ENCODE measurements around the gene RUVBL1.

Gene RUVBL1

DNA sequence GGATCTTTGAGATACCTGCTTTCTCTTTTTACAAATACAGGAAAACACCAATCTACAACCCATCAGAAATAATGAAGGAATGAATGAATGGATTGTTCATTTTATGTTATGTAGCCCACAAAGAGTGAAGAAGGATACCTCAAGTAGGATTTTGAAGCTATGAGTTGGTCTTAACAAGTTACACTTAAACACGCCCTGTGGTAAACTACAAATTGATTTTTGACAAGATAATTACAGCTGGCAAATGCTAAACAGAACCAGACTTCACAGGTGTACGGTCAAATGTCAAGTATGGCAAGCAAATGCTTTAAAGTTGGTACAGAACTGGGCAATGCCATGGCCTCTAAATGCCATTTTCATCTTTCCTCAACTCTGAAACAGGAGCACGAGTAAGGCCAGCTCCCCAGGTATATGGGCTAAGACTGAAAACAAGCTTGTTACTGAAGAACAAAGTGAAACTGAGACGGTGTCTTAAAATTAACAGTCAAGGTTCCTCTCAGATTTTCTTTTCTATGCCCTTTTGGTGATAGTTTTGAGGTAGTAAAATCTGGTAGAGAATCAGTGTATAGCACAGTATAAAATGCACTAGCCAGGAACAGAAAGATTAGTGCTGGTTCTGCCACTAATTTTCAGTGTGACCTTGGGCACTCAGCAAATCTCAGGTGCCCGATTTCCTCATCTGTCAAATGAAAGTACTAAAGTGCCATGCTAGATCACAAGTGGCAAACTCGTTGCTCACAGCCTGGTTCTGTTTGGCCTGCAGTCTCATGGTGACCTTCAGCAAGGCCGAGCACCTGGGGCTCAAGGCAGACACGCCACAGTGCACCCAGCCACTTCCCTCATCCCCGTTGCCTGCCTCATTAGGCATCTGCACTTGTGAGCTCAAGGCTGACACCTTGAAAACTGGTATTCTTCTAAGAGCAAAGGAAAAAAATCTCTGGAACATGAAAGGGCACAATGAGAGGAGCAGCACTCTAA lies 9.5 kb downstream of the RUVBL1 start:
- Histone ChIP-seq H3K4me3 (no peak overlapping the region), H3K27ac (no peak overlapping the region)
- DNase-seq (ENCODE audit: low spot score), result no peak
- TF ChIP-seq, protein P1, sequence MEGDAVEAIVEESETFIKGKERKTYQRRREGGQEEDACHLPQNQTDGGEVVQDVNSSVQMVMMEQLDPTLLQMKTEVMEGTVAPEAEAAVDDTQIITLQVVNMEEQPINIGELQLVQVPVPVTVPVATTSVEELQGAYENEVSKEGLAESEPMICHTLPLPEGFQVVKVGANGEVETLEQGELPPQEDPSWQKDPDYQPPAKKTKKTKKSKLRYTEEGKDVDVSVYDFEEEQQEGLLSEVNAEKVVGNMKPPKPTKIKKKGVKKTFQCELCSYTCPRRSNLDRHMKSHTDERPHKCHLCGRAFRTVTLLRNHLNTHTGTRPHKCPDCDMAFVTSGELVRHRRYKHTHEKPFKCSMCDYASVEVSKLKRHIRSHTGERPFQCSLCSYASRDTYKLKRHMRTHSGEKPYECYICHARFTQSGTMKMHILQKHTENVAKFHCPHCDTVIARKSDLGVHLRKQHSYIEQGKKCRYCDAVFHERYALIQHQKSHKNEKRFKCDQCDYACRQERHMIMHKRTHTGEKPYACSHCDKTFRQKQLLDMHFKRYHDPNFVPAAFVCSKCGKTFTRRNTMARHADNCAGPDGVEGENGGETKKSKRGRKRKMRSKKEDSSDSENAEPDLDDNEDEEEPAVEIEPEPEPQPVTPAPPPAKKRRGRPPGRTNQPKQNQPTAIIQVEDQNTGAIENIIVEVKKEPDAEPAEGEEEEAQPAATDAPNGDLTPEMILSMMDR (IDR thresholded peaks at IDR 0.05), result no peak

DNA sequence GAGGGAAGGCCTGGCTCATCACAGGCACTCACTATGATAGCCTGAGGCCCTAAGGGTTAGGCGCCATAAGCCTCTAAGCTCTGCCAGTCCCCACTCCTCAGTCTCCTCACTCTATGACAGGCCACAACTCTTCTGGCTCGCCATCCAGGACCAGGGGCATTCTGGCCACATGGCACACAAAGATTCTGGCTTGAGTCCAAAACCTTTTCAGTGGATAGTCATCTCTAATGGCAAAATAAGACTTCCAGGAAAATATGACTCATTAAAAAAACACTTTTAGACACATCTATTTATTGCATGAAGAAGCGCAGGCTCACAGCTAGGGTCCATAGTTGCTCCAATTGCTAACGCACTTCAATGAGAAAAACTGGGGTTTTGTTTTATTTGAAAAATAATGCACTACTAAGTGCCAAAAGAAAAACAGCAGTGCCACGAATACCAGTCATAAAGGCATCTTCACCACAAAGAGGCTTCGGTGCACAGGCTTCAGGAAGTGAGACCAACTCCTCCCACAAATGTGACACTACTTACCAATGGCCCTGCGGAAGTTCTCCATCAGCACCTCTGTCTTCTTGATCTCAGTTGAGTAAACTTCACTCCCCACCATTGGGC lies 11.1 kb downstream of the RUVBL1 start:
- H3K4me3 ChIP-seq, result no peak overlapping the region
- no peak for DNase-seq (ENCODE audit: low spot score)
- TF ChIP-seq, protein P1 (IDR thresholded peaks at IDR 0.05), result no peak
- peak overlapping the region; percentile 23 to 48 for H3K27ac ChIP-seq

DNA sequence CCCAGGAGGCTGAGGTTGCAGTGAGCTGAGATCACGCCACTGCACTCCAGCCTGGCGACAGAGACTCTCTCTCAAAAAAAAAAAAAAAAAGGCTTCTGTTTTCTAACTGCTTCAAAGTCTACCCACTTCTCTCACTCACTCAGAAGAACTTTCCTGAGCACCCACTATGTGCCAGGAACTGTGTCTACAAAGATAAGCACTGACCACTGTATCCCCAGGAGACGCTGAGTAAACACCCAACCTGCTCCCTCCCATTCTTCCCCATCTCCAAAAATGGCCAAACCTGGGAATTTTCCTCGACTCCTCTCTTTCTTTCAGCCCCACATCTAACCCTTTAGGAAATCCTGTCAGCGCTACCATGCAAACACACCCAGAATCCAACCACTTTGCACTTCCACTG lies 12.5 kb downstream of the RUVBL1 start:
- DNase-seq (ENCODE audit: low spot score), result no peak
- H3K4me3 ChIP-seq, result no peak overlapping the region
- no peak overlapping the region for H3K27ac ChIP-seq
- TF ChIP-seq, protein P1 (IDR thresholded peaks at IDR 0.05), result no peak

DNA sequence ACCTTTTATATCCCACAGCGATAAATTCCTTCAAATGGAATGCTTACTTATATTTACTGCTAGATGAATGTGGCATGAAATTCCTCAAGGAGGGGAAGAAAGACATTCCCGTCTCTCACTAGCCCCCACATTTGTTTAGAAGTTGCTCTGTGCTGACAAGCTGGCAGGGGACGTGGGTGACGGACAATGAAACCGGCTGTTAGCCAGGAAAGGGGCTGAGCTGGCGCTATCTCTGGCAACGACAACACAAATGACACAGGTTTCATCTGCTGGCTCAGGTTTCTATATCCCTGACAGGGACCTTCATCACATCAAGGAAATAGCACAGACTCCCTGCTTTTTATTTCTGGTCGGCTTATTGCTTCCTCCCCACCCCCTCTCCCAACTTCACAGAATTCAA lies 15.8 kb downstream of the RUVBL1 start:
- TF ChIP-seq, protein P1 (IDR thresholded peaks at IDR 0.05), result no peak
- Histone ChIP-seq H3K27ac (no peak overlapping the region), H3K4me3 (no peak overlapping the region)

DNA sequence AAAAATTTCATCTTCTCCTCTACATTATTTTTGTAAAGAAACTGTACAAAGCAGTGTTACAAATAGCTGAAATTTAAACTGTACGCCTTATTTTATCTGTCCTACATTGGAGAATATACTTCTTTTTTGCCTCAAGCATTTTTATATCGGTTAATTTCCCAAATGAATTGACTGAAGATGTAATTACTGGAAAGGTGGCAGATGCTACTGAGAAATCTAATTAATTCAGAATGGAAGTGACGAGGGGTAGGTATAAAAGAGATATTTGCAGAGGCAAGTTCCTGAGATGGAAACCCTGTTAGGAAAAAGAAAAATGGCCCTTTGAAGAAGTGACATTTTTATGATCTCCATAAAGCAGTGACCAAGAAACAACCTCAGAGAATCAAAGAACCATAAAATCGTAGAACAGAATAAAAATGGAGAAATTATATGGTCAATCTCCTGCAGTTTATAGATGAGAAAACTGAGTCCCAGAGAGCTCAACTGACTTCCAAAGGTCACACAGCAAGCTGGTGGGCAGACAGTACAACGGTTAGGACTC lies 20.4 kb downstream of the RUVBL1 start:
- no peak overlapping the region for H3K4me3 ChIP-seq
- no peak for DNase-seq (ENCODE audit: low spot score)
- TF ChIP-seq, protein P1 (IDR thresholded peaks at IDR 0.05), result no peak
- H3K27ac ChIP-seq, result no peak overlapping the region

More for the DNA sequence above, 15.8 kb downstream of the RUVBL1 start:
- DNase-seq (ENCODE audit: low spot score), result no peak

DNA sequence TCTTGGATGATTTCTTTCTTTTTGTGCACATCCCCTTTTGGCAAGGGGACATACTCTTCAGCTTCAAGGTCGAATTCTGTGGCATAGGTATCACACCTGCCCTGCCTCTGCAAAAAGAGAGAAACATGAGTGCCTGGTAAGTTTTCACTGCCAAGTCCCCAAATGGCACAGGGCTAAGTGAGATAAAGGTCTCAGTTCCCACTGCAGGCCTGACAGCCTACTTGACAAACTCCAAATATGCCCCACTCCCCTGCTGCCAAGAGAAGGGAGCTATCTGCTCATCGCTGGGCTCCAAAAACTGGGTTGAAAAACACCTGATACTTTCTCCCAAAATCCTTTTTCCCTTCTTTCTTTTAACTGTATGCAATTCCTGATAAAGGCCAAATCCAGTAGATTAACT lies 23.0 kb downstream of the RUVBL1 start:
- Histone ChIP-seq H3K27ac (no peak overlapping the region), H3K4me3 (no peak overlapping the region)
- no peak for DNase-seq (ENCODE audit: low spot score)
- TF ChIP-seq, protein P1 (IDR thresholded peaks at IDR 0.05), result no peak

Measured in coronary artery (tissue), 2 donors.